ENCODE results near the gene SEC16A.

SEC16A gene

GRCh38 chr9:136438548-136439480, 44.0 kb downstream of the SEC16A start:
- peak overlapping the region; percentile 81 for H3K4me3 ChIP-seq (ENCODE audit: low read length)
- no peaks in the 10 kb centered on the region for H3K27me3 ChIP-seq (ENCODE audit: insufficient read depth, low read length)
- 1% methylated on average over 91 of the region's 91 CpGs for WGBS
- H3K4me1 ChIP-seq (ENCODE audit: insufficient read depth, low read length): peaks cover 4% of the 10 kb centered on the region; the same call in 1 of the 2 replicates
- H3K36me3 ChIP-seq (ENCODE audit: insufficient read depth, low read length): peaks cover 33% of the 10 kb centered on the region
- no peak overlapping the region; the same call in 1 of the 2 replicates for H3K27ac ChIP-seq (ENCODE audit: low read depth, low read length)
- peak overlapping the region; percentile 87 for H3K9ac ChIP-seq (ENCODE audit: low read depth, low read length)
- no peaks in the 10 kb centered on the region for H3K9me3 ChIP-seq (ENCODE audit: insufficient read depth, low read depth, low read length)

- H3K9ac ChIP-seq (ENCODE audit: low read depth, low read length): peak overlapping the region; percentile 87
- no peaks in the 10 kb centered on the region for H3K9me3 ChIP-seq (ENCODE audit: insufficient read depth, low read depth, low read length)
- no peaks in the 10 kb centered on the region for H3K27me3 ChIP-seq (ENCODE audit: insufficient read depth, low read length)
- 59% methylated on average over 37 of the region's 37 CpGs for WGBS
- peak overlapping the region; percentile 81 for H3K4me3 ChIP-seq (ENCODE audit: low read length)
- H3K27ac ChIP-seq (ENCODE audit: low read depth, low read length): no peak overlapping the region
- peaks cover 4% of the 10 kb centered on the region; the same call in 1 of the 2 replicates for H3K4me1 ChIP-seq (ENCODE audit: insufficient read depth, low read length)
- H3K36me3 ChIP-seq (ENCODE audit: insufficient read depth, low read length): peaks cover 25% of the 10 kb centered on the region
Measured at GRCh38 chr9:136437839-136438547, 44.8 kb downstream of the SEC16A start.

GRCh38 chr9:136437430-136437829, 45.4 kb downstream of the SEC16A start:
- H3K27ac ChIP-seq (ENCODE audit: low read depth, low read length): no peak overlapping the region
- peak overlapping the region; percentile 81 for H3K4me3 ChIP-seq (ENCODE audit: low read length)
- H3K9ac ChIP-seq (ENCODE audit: low read depth, low read length): no peak overlapping the region
- peaks cover 19% of the 10 kb centered on the region for H3K36me3 ChIP-seq (ENCODE audit: insufficient read depth, low read length)
- H3K4me1 ChIP-seq (ENCODE audit: insufficient read depth, low read length): peaks cover 4% of the 10 kb centered on the region; the same call in 1 of the 2 replicates
- H3K27me3 ChIP-seq (ENCODE audit: insufficient read depth, low read length): no peaks in the 10 kb centered on the region
- no peaks in the 10 kb centered on the region for H3K9me3 ChIP-seq (ENCODE audit: insufficient read depth, low read depth, low read length)
- 91% methylated on average over 8 of the region's 8 CpGs for WGBS

- no peaks in the 10 kb centered on the region for H3K27me3 ChIP-seq (ENCODE audit: insufficient read depth, low read length)
- H3K36me3 ChIP-seq (ENCODE audit: insufficient read depth, low read length): peaks cover 6% of the 10 kb centered on the region
- 86% methylated on average over 25 of the region's 25 CpGs for WGBS
- H3K9me3 ChIP-seq (ENCODE audit: insufficient read depth, low read depth, low read length): no peaks in the 10 kb centered on the region
- no peak overlapping the region for H3K4me3 ChIP-seq (ENCODE audit: low read length)
- no peak overlapping the region for H3K9ac ChIP-seq (ENCODE audit: low read depth, low read length)
- H3K27ac ChIP-seq (ENCODE audit: low read depth, low read length): no peak overlapping the region
- H3K4me1 ChIP-seq (ENCODE audit: insufficient read depth, low read length): peaks cover 4% of the 10 kb centered on the region; the same call in 1 of the 2 replicates
Measured at GRCh38 chr9:136436055-136436634, 46.7 kb downstream of the SEC16A start.

- Histone ChIP-seq H3K27ac (ENCODE audit: low read depth, low read length) (no peak overlapping the region), H3K4me3 (ENCODE audit: low read length) (no peak overlapping the region), H3K36me3 (ENCODE audit: insufficient read depth, low read length) (peaks cover 11% of the 10 kb centered on the region), H3K4me1 (ENCODE audit: insufficient read depth, low read length) (peaks cover 4% of the 10 kb centered on the region; the same call in 1 of the 2 replicates), H3K9me3 (ENCODE audit: insufficient read depth, low read depth, low read length) (no peaks in the 10 kb centered on the region), H3K9ac (ENCODE audit: low read depth, low read length) (no peak overlapping the region), H3K27me3 (ENCODE audit: insufficient read depth, low read length) (no peaks in the 10 kb centered on the region)
- WGBS: 95% methylated on average over 17 of the region's 17 CpGs
Measured at GRCh38 chr9:136434580-136435169, 48.2 kb downstream of the SEC16A start.

- Histone ChIP-seq H3K4me3 (ENCODE audit: low read length) (no peak overlapping the region), H3K9ac (ENCODE audit: low read depth, low read length) (no peak overlapping the region), H3K27me3 (ENCODE audit: insufficient read depth, low read length) (no peaks in the 10 kb centered on the region), H3K27ac (ENCODE audit: low read depth, low read length) (no peak overlapping the region), H3K9me3 (ENCODE audit: insufficient read depth, low read depth, low read length) (no peaks in the 10 kb centered on the region), H3K36me3 (ENCODE audit: insufficient read depth, low read length) (peaks cover 17% of the 10 kb centered on the region), H3K4me1 (ENCODE audit: insufficient read depth, low read length) (peaks cover 4% of the 10 kb centered on the region; the same call in 1 of the 2 replicates)
- 95% methylated on average over 36 of the region's 37 CpGs for WGBS
Measured at GRCh38 chr9:136433849-136434579, 48.8 kb downstream of the SEC16A start.

- WGBS: 89% methylated on average over 36 of the region's 36 CpGs
- peaks cover 4% of the 10 kb centered on the region; the same call in 1 of the 2 replicates for H3K4me1 ChIP-seq (ENCODE audit: insufficient read depth, low read length)
- no peak overlapping the region for H3K4me3 ChIP-seq (ENCODE audit: low read length)
- no peak overlapping the region for H3K9ac ChIP-seq (ENCODE audit: low read depth, low read length)
- H3K36me3 ChIP-seq (ENCODE audit: insufficient read depth, low read length): peaks cover 20% of the 10 kb centered on the region
- no peaks in the 10 kb centered on the region for H3K9me3 ChIP-seq (ENCODE audit: insufficient read depth, low read depth, low read length)
- H3K27ac ChIP-seq (ENCODE audit: low read depth, low read length): no peak overlapping the region
- H3K27me3 ChIP-seq (ENCODE audit: insufficient read depth, low read length): no peaks in the 10 kb centered on the region
Measured at GRCh38 chr9:136433043-136433715, 49.7 kb downstream of the SEC16A start.

GRCh38 chr9:136432591-136432990, 50.2 kb downstream of the SEC16A start:
- 85% methylated on average over 26 of the region's 26 CpGs for WGBS
- Histone ChIP-seq H3K4me1 (ENCODE audit: insufficient read depth, low read length) (peaks cover 2% of the 10 kb centered on the region; the same call in 1 of the 2 replicates), H3K4me3 (ENCODE audit: low read length) (no peak overlapping the region), H3K9me3 (ENCODE audit: insufficient read depth, low read depth, low read length) (no peaks in the 10 kb centered on the region), H3K27me3 (ENCODE audit: insufficient read depth, low read length) (no peaks in the 10 kb centered on the region), H3K9ac (ENCODE audit: low read depth, low read length) (no peak overlapping the region), H3K36me3 (ENCODE audit: insufficient read depth, low read length) (peaks cover 20% of the 10 kb centered on the region), H3K27ac (ENCODE audit: low read depth, low read length) (no peak overlapping the region)

- H3K4me3 ChIP-seq (ENCODE audit: low read length): no peak overlapping the region
- H3K27me3 ChIP-seq (ENCODE audit: insufficient read depth, low read length): no peaks in the 10 kb centered on the region
- peaks cover 20% of the 10 kb centered on the region for H3K36me3 ChIP-seq (ENCODE audit: insufficient read depth, low read length)
- no peaks in the 10 kb centered on the region for H3K4me1 ChIP-seq (ENCODE audit: insufficient read depth, low read length)
- WGBS: 97% methylated on average over 36 of the region's 36 CpGs
- no peak overlapping the region for H3K9ac ChIP-seq (ENCODE audit: low read depth, low read length)
- H3K9me3 ChIP-seq (ENCODE audit: insufficient read depth, low read depth, low read length): no peaks in the 10 kb centered on the region
- H3K27ac ChIP-seq (ENCODE audit: low read depth, low read length): no peak overlapping the region
Measured at GRCh38 chr9:136431782-136432350, 51.0 kb downstream of the SEC16A start.
